GM18867 (cell line): ENCODE results near the gene DEPDC1B.
"Not testable (repeated sequence)": the region's sequence is repeated elsewhere in the genome, so short reads cannot be mapped to it uniquely, and the experiment has no call there.

ENCODE experiments used
- ATAC-seq: cut with Tn5 transposase; IDR thresholded peaks from one replicate; pipeline ENCODE4 v1.9.1; 2021; ENCODE audit warnings: mild to moderate bottlenecking, moderate library complexity; ENCODE audit not compliant: unreplicated experiment

The DEPDC1B gene

GRCh38 chr5:60649288-60649917 is 50.6 kb downstream of the DEPDC1B start:
- ATAC-seq: peak; percentile 90

- no peak for ATAC-seq
Measured at GRCh38 chr5:60648175-60648574, 51.8 kb downstream of the DEPDC1B start.

GRCh38 chr5:60640901-60641300 is 59.1 kb downstream of the DEPDC1B start:
- ATAC-seq: no peak

GRCh38 chr5:60639544-60639943 is 60.4 kb downstream of the DEPDC1B start:
- no peak for ATAC-seq

GRCh38 chr5:60638300-60638699 is 61.7 kb downstream of the DEPDC1B start:
- no peak for ATAC-seq

- no peak for ATAC-seq
Measured at GRCh38 chr5:60636644-60637043, 63.3 kb downstream of the DEPDC1B start.

GRCh38 chr5:60636001-60636400 is 64.0 kb downstream of the DEPDC1B start:
- ATAC-seq: no peak

GRCh38 chr5:60634051-60634450 is 65.9 kb downstream of the DEPDC1B start:
- no peak for ATAC-seq

- ATAC-seq: no peak
Measured at GRCh38 chr5:60633341-60633740, 66.6 kb downstream of the DEPDC1B start.

GRCh38 chr5:60632153-60632552 is 67.8 kb downstream of the DEPDC1B start:
- no peak for ATAC-seq

- no peak for ATAC-seq
Measured at GRCh38 chr5:60630836-60631235, 69.1 kb downstream of the DEPDC1B start.

- no peak for ATAC-seq
Measured at GRCh38 chr5:60630179-60630578, 69.8 kb downstream of the DEPDC1B start.

GRCh38 chr5:60624875-60625274 is 75.1 kb downstream of the DEPDC1B start:
- not testable (repeated sequence) for ATAC-seq

GRCh38 chr5:60620752-60621151 is 79.2 kb downstream of the DEPDC1B start:
- ATAC-seq: not testable (repeated sequence)

- peak; percentile 80 for ATAC-seq
Measured at GRCh38 chr5:60613826-60614225, 86.1 kb downstream of the DEPDC1B start.

- no peak for ATAC-seq
Measured at GRCh38 chr5:60611099-60611740, 88.7 kb downstream of the DEPDC1B start.

GRCh38 chr5:60604771-60605170 is 95.2 kb downstream of the DEPDC1B start:
- no peak for ATAC-seq

GRCh38 chr5:60598424-60598823 is 101.5 kb downstream of the DEPDC1B start:
- peak; percentile 64 for ATAC-seq

GRCh38 chr5:60597572-60598320 is 102.2 kb downstream of the DEPDC1B start:
- peak; percentile 78 for ATAC-seq

- ATAC-seq: no peak
Measured at GRCh38 chr5:60594715-60595477, 105.1 kb downstream of the DEPDC1B start.

- ATAC-seq: no peak
Measured at GRCh38 chr5:60590172-60590571, 109.8 kb downstream of the DEPDC1B start.
